ENCODE data around the gene MRPL14. TPM values are rescaled to one million over a fixed set of nuclear protein-coding genes. Genes with fewer than 3 reads are reported as not detected.
"Not testable (repeated sequence)": the region's sequence is repeated elsewhere in the genome, so short reads cannot be mapped to it uniquely, and the experiment has no call there.

The MRPL14 gene
- polyA plus RNA-seq, 3 donors = 23.2 to 54.9 (median 30.0) TPM

GRCh38 chr6:44151348-44152108 lies 24.3 kb upstream of the MRPL14 start:
- 22 to 25% (median 24%) methylated on average over 25 to 31 of the region's 31 CpGs for WGBS, 3 donors
- no peak overlapping the region for H3K27ac ChIP-seq (ENCODE audit: low read depth, low read length)

GRCh38 chr6:44150317-44150917 lies 23.2 kb upstream of the MRPL14 start:
- H3K27ac ChIP-seq (ENCODE audit: low read depth, low read length) = no peak overlapping the region
- 66 to 90% (median 82%) methylated on average over 3 of the region's 3 CpGs for WGBS, 3 donors

GRCh38 chr6:44149369-44150012 lies 22.2 kb upstream of the MRPL14 start:
- 85 to 94% (median 88%) methylated on average over 7 of the region's 7 CpGs for WGBS, 3 donors
- no peak overlapping the region for H3K27ac ChIP-seq (ENCODE audit: low read depth, low read length)

- 84 to 91% (median 89%) methylated on average over 9 of the region's 9 CpGs for WGBS, 3 donors
- H3K27ac ChIP-seq (ENCODE audit: low read depth, low read length) = no peak overlapping the region
Observed at GRCh38 chr6:44148306-44148705, 21.1 kb upstream of the MRPL14 start.

GRCh38 chr6:44147256-44147655 lies 20.0 kb upstream of the MRPL14 start:
- no peak overlapping the region for H3K27ac ChIP-seq (ENCODE audit: low read depth, low read length)
- 92 to 95% (median 94%) methylated on average over 7 of the region's 7 CpGs for WGBS, 3 donors

- no peak overlapping the region for H3K27ac ChIP-seq (ENCODE audit: low read depth, low read length)
- WGBS, 3 donors = 91 to 93% (median 93%) methylated on average over 10 of the region's 10 CpGs
Observed at GRCh38 chr6:44146685-44147084, 19.4 kb upstream of the MRPL14 start.

- no peak overlapping the region for H3K27ac ChIP-seq (ENCODE audit: low read depth, low read length)
Observed at GRCh38 chr6:44145839-44146238, 18.6 kb upstream of the MRPL14 start.

GRCh38 chr6:44144536-44144935 lies 17.3 kb upstream of the MRPL14 start:
- not testable (repeated sequence) for H3K27ac ChIP-seq (ENCODE audit: low read depth, low read length)
- 62 to 80% (median 65%) methylated on average over 3 of the region's 3 CpGs for WGBS, 3 donors

- H3K27ac ChIP-seq (ENCODE audit: low read depth, low read length) = no peak overlapping the region
- 94 to 100% (median 100%) methylated on average over 1 of the region's 1 CpG for WGBS, 3 donors
Observed at GRCh38 chr6:44143731-44144130, 16.5 kb upstream of the MRPL14 start.

- 97 to 100% (median 100%) methylated on average over 1 of the region's 1 CpG for WGBS, 3 donors
Observed at GRCh38 chr6:44142835-44143234, 15.6 kb upstream of the MRPL14 start.

GRCh38 chr6:44139351-44139743 lies 12.1 kb upstream of the MRPL14 start:
- H3K27ac ChIP-seq (ENCODE audit: low read depth, low read length) = no peak overlapping the region
- WGBS, 3 donors = 80 to 92% (median 85%) methylated on average over 10 of the region's 10 CpGs

More at GRCh38 chr6:44142835-44143234, 15.6 kb upstream of the MRPL14 start:
- no peak overlapping the region for H3K27ac ChIP-seq (ENCODE audit: low read depth, low read length)

- WGBS, 3 donors = 42 to 66% (median 56%) methylated on average over 4 to 6 of the region's 6 CpGs
- H3K27ac ChIP-seq (ENCODE audit: low read depth, low read length) = no peak overlapping the region
Observed at GRCh38 chr6:44138717-44139350, 11.6 kb upstream of the MRPL14 start.

- no peak overlapping the region for H3K27ac ChIP-seq (ENCODE audit: low read depth, low read length)
- 89 to 96% (median 92%) methylated on average over 7 of the region's 7 CpGs for WGBS, 3 donors
Observed at GRCh38 chr6:44135875-44136274, 8.6 kb upstream of the MRPL14 start.

GRCh38 chr6:44135173-44135758 lies 8.0 kb upstream of the MRPL14 start:
- WGBS, 3 donors = 84 to 93% (median 86%) methylated on average over 10 of the region's 10 CpGs
- no peak overlapping the region for H3K27ac ChIP-seq (ENCODE audit: low read depth, low read length)

GRCh38 chr6:44133981-44134711 lies 6.9 kb upstream of the MRPL14 start:
- 89 to 91% (median 90%) methylated on average over 12 of the region's 12 CpGs for WGBS, 3 donors
- no peak overlapping the region for H3K27ac ChIP-seq (ENCODE audit: low read depth, low read length)

GRCh38 chr6:44133003-44133931 lies 6.0 kb upstream of the MRPL14 start:
- WGBS, 3 donors = 42 to 46% (median 44%) methylated on average over 9 of the region's 9 CpGs
- no peak overlapping the region for H3K27ac ChIP-seq (ENCODE audit: low read depth, low read length)

GRCh38 chr6:44132476-44132875 lies 5.2 kb upstream of the MRPL14 start:
- 76 to 86% (median 83%) methylated on average over 4 of the region's 4 CpGs for WGBS, 3 donors
- no peak overlapping the region for H3K27ac ChIP-seq (ENCODE audit: low read depth, low read length)

All from adipose tissue (tissue), 3 donors.